Liver (tissue), 3 donors: Measurements from ENCODE around the gene GLI3.

ENCODE experiments used
- GABPA ChIP-seq, 2 donors: IDR thresholded peaks in 1 of 2; conservative IDR thresholded peaks in 1 of 2; 2 replicates each; pipeline ENCODE4 v1.6.1; 2016; ENCODE audit warnings: antibody characterized with exemption in 2 of 2, mild to moderate bottlenecking in 1 of 2, moderate library complexity in 1 of 2
- NR2F2 ChIP-seq: IDR thresholded peaks from 2 replicates; pipeline ENCODE4 v1.6.1; 2016; ENCODE audit warnings: antibody characterized with exemption
- REST ChIP-seq: IDR thresholded peaks from 2 replicates; pipeline ENCODE4 v1.6.1; 2016; ENCODE audit warnings: antibody characterized with exemption, mild to moderate bottlenecking
- SP1 ChIP-seq: IDR thresholded peaks from 2 replicates; pipeline ENCODE4 v1.6.1; 2018; ENCODE audit warnings: antibody characterized with exemption, mild to moderate bottlenecking
- TAF1 ChIP-seq: conservative IDR thresholded peaks from 2 replicates; pipeline ENCODE4 v1.6.1; 2016; ENCODE audit warnings: antibody characterized with exemption, mild to moderate bottlenecking
- YY1 ChIP-seq: IDR thresholded peaks from 2 replicates; pipeline ENCODE4 v1.6.1; 2016; ENCODE audit warnings: antibody characterized with exemption, mild to moderate bottlenecking
- TF ChIP-seq, protein P1 (sequence below): fragments of 150-350 bp; IDR thresholded peaks from 2 replicates; pipeline ENCODE4 v1.5.1; 2017; ENCODE audit warnings: improper control_type of control experiment, low read depth, low read length; ENCODE audit not compliant: missing input control
- TF ChIP-seq, protein P2 (sequence below): IDR thresholded peaks from 2 replicates; pipeline ENCODE4 v1.6.1; 2016; ENCODE audit warnings: antibody characterized with exemption
- TF ChIP-seq, protein P3 (sequence below): IDR thresholded peaks from 2 replicates; pipeline ENCODE4 v1.6.1; 2016; ENCODE audit warnings: antibody characterized with exemption
- TF ChIP-seq, protein P4 (sequence below): IDR thresholded peaks from 2 replicates; pipeline ENCODE4 v1.6.1; 2016; ENCODE audit warnings: antibody characterized with exemption
- donor health status: healthy.
- donor health status: healthy.

DNA sequence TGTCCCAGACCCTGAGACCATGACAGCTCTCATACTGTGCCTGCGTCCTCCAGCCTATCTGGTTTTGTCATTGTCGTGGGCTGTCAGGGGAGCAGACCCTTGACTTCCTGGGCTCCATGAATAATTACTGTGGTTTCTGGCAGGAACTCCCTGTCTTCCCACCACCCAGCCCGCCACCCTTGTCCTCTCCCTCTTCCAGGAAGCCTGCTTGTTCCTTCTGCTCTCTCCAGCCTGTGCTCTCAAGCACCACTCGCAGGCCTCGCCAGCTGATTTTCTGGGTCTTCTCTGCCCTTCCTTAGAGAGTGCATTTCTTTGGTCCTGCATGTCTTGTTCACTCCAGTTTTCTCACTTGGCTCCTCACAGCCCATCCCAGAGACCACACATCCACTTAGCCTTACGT lies 309.6 kb downstream of the GLI3 start:
- TF ChIP-seq, protein P1, sequence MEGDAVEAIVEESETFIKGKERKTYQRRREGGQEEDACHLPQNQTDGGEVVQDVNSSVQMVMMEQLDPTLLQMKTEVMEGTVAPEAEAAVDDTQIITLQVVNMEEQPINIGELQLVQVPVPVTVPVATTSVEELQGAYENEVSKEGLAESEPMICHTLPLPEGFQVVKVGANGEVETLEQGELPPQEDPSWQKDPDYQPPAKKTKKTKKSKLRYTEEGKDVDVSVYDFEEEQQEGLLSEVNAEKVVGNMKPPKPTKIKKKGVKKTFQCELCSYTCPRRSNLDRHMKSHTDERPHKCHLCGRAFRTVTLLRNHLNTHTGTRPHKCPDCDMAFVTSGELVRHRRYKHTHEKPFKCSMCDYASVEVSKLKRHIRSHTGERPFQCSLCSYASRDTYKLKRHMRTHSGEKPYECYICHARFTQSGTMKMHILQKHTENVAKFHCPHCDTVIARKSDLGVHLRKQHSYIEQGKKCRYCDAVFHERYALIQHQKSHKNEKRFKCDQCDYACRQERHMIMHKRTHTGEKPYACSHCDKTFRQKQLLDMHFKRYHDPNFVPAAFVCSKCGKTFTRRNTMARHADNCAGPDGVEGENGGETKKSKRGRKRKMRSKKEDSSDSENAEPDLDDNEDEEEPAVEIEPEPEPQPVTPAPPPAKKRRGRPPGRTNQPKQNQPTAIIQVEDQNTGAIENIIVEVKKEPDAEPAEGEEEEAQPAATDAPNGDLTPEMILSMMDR = no peak
- TF ChIP-seq, protein P2, sequence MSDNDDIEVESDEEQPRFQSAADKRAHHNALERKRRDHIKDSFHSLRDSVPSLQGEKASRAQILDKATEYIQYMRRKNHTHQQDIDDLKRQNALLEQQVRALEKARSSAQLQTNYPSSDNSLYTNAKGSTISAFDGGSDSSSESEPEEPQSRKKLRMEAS = no peak
- TF ChIP-seq, protein P3, sequence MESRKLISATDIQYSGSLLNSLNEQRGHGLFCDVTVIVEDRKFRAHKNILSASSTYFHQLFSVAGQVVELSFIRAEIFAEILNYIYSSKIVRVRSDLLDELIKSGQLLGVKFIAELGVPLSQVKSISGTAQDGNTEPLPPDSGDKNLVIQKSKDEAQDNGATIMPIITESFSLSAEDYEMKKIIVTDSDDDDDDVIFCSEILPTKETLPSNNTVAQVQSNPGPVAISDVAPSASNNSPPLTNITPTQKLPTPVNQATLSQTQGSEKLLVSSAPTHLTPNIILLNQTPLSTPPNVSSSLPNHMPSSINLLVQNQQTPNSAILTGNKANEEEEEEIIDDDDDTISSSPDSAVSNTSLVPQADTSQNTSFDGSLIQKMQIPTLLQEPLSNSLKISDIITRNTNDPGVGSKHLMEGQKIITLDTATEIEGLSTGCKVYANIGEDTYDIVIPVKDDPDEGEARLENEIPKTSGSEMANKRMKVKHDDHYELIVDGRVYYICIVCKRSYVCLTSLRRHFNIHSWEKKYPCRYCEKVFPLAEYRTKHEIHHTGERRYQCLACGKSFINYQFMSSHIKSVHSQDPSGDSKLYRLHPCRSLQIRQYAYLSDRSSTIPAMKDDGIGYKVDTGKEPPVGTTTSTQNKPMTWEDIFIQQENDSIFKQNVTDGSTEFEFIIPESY = no peak
- no peak for TF ChIP-seq GABPA (IDR thresholded peaks at IDR 0.05 in 1 of 2, conservative IDR thresholded peaks at IDR 0.05 in 1 of 2)
- TF ChIP-seq NR2F2 = no peak
- TF ChIP-seq TAF1 = no peak
- TF ChIP-seq, protein P4, sequence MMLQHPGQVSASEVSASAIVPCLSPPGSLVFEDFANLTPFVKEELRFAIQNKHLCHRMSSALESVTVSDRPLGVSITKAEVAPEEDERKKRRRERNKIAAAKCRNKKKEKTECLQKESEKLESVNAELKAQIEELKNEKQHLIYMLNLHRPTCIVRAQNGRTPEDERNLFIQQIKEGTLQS = no peak
- TF ChIP-seq YY1 = no peak
- no peak for TF ChIP-seq REST
- no peak for TF ChIP-seq SP1
